Measurements from ENCODE around the gene CLDND2. TPM values are rescaled to one million over a fixed set of nuclear protein-coding genes. Genes with fewer than 3 reads are reported as not detected.
A peak's percentile ranks its signal among the peaks of the same experiment; 100 is the strongest.

The CLDND2 gene
- total RNA-seq, 1 experiment from 2014 or later, result 0.95 TPM

DNA sequence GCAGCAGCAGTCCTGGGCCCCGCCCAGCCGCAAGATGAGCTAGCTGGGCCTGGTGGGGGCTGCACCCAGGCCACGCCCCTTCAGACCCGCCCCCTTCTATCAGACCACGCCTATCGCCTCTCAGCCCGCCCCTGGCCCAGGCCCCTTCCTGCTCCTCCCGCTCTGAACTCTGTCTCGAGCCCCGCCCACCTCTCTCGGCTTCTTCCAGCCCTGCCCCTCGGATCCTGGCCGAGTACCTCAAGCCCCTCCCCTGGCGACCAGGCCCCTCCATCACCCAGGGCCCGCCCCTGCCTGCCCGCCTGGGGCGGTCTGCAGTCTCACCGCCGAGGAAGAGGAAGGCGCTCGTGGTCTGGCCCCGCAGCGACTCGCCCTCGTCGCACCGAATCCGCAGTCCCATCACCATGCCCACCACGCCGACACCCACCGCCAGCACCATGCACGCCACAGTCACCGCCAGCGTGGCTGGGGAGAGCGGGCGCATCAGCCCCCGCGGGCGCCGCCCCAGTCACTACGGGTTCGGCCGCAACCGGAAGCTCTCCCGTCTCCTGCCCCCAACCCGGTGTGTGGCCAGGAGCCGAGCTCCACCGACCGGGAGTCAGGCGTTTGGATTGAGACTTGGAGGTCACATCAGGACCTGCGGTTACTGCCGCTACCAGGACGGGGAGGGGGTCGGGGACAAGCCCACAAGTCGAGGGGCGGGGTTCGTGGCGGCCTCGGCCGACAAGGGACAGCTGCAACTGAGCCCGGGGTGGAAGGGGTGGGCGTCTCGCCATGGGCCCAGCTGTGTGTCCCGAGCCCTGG lies 1.0 kb downstream of the CLDND2 start:
- no peaks in the 10 kb centered on the region for H3K36me3 ChIP-seq (ENCODE audit: low read depth, low read length)
- no peaks in the 10 kb centered on the region for H3K9me3 ChIP-seq (ENCODE audit: low read length)
- H3K27ac ChIP-seq (ENCODE audit: low read length), result peak overlapping the region; percentile 87
- no peaks in the 10 kb centered on the region for H3K9me2 ChIP-seq (replicated peaks; ENCODE audit: low read length)
- H3K4me3 ChIP-seq (ENCODE audit: low read length), result peak overlapping the region; percentile 87
- H3K4me1 ChIP-seq (ENCODE audit: insufficient read depth, low read length), result peaks cover 37% of the 10 kb centered on the region
- TF ChIP-seq EZH2phosphoT487 (IDR thresholded peaks at IDR 0.05; ENCODE audit: borderline replicate concordance, low read length) (no peak), EZH2 (IDR thresholded peaks at IDR 0.05; ENCODE audit: low read length, unreplicated experiment) (no peak)
- TF ChIP-seq, protein P1, sequence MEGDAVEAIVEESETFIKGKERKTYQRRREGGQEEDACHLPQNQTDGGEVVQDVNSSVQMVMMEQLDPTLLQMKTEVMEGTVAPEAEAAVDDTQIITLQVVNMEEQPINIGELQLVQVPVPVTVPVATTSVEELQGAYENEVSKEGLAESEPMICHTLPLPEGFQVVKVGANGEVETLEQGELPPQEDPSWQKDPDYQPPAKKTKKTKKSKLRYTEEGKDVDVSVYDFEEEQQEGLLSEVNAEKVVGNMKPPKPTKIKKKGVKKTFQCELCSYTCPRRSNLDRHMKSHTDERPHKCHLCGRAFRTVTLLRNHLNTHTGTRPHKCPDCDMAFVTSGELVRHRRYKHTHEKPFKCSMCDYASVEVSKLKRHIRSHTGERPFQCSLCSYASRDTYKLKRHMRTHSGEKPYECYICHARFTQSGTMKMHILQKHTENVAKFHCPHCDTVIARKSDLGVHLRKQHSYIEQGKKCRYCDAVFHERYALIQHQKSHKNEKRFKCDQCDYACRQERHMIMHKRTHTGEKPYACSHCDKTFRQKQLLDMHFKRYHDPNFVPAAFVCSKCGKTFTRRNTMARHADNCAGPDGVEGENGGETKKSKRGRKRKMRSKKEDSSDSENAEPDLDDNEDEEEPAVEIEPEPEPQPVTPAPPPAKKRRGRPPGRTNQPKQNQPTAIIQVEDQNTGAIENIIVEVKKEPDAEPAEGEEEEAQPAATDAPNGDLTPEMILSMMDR (conservative IDR thresholded peaks at IDR 0.05; ENCODE audit: low read depth, low read length), result no peak
- H3K9ac ChIP-seq (ENCODE audit: low read length), result peak overlapping the region; percentile 88
- H3K79me2 ChIP-seq (ENCODE audit: low read length), result peaks cover 30% of the 10 kb centered on the region
- DNase-seq, result peak; percentile 99
- H4K20me1 ChIP-seq (ENCODE audit: low read length), result no peaks in the 10 kb centered on the region
- POLR2A ChIA-PET (ENCODE audit: unreplicated experiment), result interaction anchor here (0.5 to 1.5 kb wide), 8 partner anchors 9 to 321 kb away, joined by 3 to 26 read pairs (median 8); partner anchors contain the start of gene VSIG10L
- peak overlapping the region; percentile 95 for H3K4me2 ChIP-seq (ENCODE audit: low read length)
- no peaks in the 10 kb centered on the region for H3K27me3 ChIP-seq (ENCODE audit: low read length)
- CTCF ChIA-PET, result interaction anchor here (1.1 kb wide), 1 partner anchor 28 kb away, joined by 10 read pairs; no protein-coding TSS in a partner anchor
- intact Hi-C loops (cut with micrococcal nuclease), result loop anchor here (1.0 kb wide), 2 partner anchors 27 to 28 kb away; no protein-coding TSS in a partner anchor
- no TSS peak for BruUV-seq (replicated peaks)
- peaks cover 4% of the 10 kb centered on the region for H3F3A ChIP-seq (ENCODE audit: low read length, unreplicated experiment)
- peak overlapping the region; percentile 95 for H2AFZ ChIP-seq (ENCODE audit: low read length)
- peak; percentile 66 for ATAC-seq

DNA sequence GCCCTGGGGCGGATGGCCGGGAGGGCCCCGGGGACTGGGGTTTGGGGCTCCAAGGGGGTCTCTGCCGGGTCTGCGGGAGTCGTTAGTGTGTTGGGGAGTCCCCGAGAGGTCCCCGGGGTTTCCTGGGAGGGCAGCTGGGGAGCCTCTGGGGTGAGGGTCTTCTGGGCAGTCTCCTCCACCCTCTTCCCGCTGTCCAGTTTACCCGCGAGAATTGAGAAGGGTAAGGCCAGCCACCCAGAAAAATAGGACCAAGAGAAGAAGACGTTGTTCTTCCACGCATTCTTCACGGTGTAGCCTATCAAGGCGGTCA lies 1.6 kb downstream of the CLDND2 start:
- peak overlapping the region; percentile 71 for H2AFZ ChIP-seq (ENCODE audit: low read length)
- BruUV-seq (replicated peaks), result no TSS peak
- peak overlapping the region; percentile 87 for H3K27ac ChIP-seq (ENCODE audit: low read length)
- H4K20me1 ChIP-seq (ENCODE audit: low read length), result no peaks in the 10 kb centered on the region
- no peak for TF ChIP-seq EZH2 (IDR thresholded peaks at IDR 0.05; ENCODE audit: low read length, unreplicated experiment)
- TF ChIP-seq, protein P1 (conservative IDR thresholded peaks at IDR 0.05; ENCODE audit: low read depth, low read length), result no peak
- TF ChIP-seq EZH2phosphoT487 (IDR thresholded peaks at IDR 0.05; ENCODE audit: borderline replicate concordance, low read length), result no peak
- H3K4me2 ChIP-seq (ENCODE audit: low read length), result peak overlapping the region; percentile 95
- POLR2A ChIA-PET (ENCODE audit: unreplicated experiment), result interaction anchor here (0.6 to 1.5 kb wide), 6 partner anchors 8 to 322 kb away, joined by 3 to 26 read pairs (median 9); no protein-coding TSS in a partner anchor
- no peaks in the 10 kb centered on the region for H3K27me3 ChIP-seq (ENCODE audit: low read length)
- peak overlapping the region; percentile 88 for H3K9ac ChIP-seq (ENCODE audit: low read length)
- DNase-seq (no peak), ATAC-seq (no peak)
- H3K36me3 ChIP-seq (ENCODE audit: low read depth, low read length), result no peaks in the 10 kb centered on the region
- H3K79me2 ChIP-seq (ENCODE audit: low read length), result peaks cover 35% of the 10 kb centered on the region
- H3K4me1 ChIP-seq (ENCODE audit: insufficient read depth, low read length), result peaks cover 43% of the 10 kb centered on the region
- peaks cover 4% of the 10 kb centered on the region for H3F3A ChIP-seq (ENCODE audit: low read length, unreplicated experiment)
- no peaks in the 10 kb centered on the region for H3K9me2 ChIP-seq (replicated peaks; ENCODE audit: low read length)
- H3K4me3 ChIP-seq (ENCODE audit: low read length), result peak overlapping the region; percentile 87
- intact Hi-C loops (cut with micrococcal nuclease), result loop anchor here (1.0 kb wide), 2 partner anchors 27 to 28 kb away; no protein-coding TSS in a partner anchor
- CTCF ChIA-PET, result interaction anchor here (1.1 kb wide), 1 partner anchor 28 kb away, joined by 10 read pairs; no protein-coding TSS in a partner anchor
- no peaks in the 10 kb centered on the region for H3K9me3 ChIP-seq (ENCODE audit: low read length)

Measured in PC-3 (cell line).